T-helper 2 cell (primary cell): ENCODE data around the gene PVALEF.

Experiments used
- DNase-seq, 5 experiments: peaks; one replicate each; pipeline versions ENCODE4 v3.0.0 to v3.0.0-alpha.2; 2012 to 2022

The PVALEF gene

GRCh38 chr17:81184555-81184954, 19.2 kb downstream of the PVALEF start:
- DNase-seq: no peak

- DNase-seq: no peak
Measured at GRCh38 chr17:81186203-81186602, 20.9 kb downstream of the PVALEF start.

- no peak for DNase-seq
Measured at GRCh38 chr17:81187120-81187519, 21.8 kb downstream of the PVALEF start.

DNA sequence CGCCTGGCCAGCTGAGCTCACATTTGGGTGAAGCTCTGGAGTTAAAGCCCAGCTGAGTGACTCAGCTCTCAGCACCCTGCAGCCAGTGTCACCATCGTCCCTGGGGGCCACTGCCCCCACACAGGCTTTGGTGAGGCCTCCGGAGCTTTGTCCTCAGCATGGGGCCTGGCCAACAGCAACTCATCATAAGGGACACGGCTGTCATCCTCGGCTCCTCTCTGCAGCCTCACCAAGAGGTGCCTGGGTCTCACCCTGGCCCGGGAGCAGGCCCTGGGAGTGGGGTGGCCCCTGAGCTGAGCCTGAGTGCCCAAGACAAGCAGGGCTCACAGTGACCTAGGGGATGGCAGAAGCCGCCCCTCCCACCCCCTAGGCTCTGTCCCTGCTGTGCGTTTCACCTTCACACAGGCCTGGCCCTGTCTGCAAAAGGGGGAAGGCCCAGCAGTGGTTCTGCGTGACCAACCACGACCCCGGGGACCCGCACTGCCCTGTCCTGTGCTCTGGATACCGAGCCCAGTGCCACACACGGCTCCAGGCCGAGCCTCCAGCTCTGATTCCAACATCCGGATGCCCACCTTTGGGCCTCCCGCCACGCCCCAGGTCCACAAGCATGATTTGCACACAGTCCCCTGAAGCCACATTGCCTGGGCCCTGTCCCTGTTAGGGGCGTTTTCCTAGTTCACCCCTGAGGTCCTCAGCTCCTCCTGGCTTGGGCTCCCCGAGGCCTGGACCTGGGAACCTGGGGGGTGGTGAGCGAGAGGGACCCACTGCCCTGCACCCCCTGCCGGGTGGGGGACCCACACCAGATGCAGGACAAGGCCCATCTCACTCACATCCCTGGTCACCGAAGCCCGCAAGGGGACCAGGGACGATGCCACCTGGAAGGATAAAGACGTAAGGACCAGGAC, 22.5 kb downstream of the PVALEF start:
- DNase-seq: no peak

DNA sequence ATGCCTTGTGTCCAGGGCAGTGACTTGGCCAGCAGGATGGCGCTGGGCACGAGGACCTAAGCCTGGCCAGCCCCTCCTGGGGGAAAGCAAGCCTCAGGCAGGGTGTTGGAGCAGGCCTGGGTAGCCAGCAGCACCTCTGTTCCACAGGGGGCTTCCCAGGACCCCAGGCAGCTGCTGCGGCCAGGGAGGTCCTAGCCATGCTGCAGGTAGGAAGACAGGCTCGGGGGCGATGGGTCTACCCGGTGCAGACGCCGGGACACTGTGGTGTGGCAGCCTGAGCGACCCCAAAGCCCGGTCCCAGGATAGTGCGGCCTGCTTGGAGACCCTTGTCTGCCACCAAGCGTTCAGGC, 23.2 kb downstream of the PVALEF start:
- no peak for DNase-seq

- DNase-seq: no peak
Measured at GRCh38 chr17:81189016-81189415, 23.7 kb downstream of the PVALEF start.

- DNase-seq: no peak
Measured at GRCh38 chr17:81189670-81190530, 24.6 kb downstream of the PVALEF start.

GRCh38 chr17:81190591-81190990, 25.3 kb downstream of the PVALEF start:
- no peak for DNase-seq

GRCh38 chr17:81191116-81191515, 25.8 kb downstream of the PVALEF start:
- DNase-seq: no peak

- no peak for DNase-seq
Measured at GRCh38 chr17:81191646-81192045, 26.3 kb downstream of the PVALEF start.

DNA sequence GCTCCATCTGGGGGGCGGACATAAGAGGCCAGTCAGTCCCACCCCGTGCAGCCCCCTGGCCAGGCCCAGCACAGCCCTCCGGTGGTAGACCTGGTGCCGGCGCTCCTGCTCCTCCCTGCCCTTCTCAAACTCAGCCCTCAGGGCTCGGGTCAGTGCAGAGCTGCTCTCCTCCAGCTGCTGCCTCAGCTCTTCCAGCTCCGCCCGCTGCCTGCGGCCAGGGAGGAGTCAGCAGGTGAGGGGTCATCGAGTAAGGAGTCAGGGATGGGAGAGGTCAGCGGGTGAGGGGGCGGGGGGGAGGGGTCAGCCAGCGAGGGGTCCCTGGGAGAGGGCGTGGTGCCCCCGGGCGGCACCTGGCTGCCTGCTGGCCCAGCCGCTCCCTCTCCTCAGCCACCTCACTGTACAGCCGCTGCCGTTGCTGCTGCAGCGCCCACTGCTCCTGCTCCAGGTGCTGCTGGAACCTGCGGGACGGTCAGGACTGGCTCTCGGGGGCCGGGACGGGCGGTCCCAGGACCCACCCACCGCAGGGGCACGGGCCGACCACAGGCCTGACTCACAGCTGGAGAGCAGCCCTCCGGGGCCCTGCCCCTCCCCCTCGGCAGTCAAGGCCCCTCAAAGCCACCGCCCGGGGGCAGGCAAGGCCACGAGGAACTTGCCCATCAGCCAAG, 27.2 kb downstream of the PVALEF start:
- no peak for DNase-seq

- no peak for DNase-seq
Measured at GRCh38 chr17:81193051-81193410, 27.7 kb downstream of the PVALEF start.

- no peak for DNase-seq
Measured at GRCh38 chr17:81193470-81194224, 28.3 kb downstream of the PVALEF start.

DNA sequence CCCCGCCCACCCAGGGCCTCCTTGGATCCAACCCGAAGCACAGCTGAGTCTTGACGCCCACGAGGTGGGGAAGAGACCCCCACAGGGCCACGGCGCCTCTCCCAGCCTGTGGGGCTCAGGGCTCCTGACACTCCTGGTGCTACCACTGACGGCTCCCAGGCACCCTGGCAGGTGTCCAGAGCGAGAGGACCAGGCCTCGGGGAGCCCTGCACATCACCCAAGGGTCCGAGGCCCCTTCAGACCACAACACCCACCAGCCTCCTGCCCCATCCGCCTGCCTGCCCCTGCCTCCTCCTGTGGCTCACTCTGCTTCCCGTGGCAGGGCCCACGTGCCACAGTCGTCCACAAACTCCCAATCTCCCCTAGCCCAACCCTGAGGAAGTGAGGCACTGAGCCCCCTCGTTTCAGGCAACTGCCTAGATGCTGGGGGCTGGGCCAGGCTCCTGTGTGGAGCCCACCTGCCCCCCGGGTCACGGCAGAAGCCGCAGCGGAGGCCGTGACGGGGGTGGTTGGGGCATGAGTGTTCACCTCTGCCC, 29.0 kb downstream of the PVALEF start:
- DNase-seq: no peak

DNA sequence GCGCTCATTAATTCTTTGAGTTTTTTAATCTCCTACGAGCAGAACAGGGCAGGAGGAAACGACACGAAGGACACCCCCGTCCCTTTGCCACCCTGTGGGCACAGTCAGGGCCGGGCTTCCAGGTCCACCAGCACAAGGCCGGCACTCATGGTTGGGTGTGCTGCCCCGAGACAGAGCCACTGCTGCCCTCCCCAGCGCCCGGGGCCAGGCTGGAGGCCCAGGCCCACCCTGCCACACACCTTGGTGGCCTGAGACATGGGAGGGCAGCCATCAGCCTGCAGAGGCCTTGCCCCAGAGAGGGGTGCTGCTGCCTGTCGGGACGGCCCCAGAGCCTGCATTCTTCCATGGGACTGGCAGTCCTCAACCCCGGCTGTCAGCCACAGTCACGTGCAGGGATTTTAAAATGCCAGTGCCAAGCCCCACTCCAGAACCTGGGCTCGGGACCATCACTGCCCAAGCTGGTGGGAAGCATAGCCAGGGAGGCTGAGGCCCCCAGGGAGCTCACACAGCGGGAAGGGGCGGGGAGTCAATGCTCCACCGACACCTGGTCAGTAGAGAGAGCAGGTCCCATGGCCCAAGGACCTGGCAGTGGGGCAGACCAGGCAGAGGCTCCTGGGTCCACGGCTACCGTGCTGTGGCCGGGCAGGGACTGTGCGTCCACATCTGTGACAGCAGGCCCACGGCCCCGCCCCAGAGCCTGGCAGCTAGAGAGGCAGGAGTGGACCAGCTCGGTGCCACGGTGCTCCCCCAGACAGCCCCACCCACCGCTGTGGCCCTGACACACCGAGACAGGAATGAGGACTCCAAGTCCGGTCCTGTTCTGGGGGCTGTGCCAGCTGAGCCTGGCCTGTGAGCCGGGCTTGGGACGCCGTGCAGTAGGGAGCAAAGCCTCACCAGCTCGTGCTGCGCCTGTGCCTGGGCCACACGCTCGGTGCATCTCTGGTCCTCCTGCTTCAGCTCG, 29.9 kb downstream of the PVALEF start:
- DNase-seq: no peak

GRCh38 chr17:81195941-81196495, 30.7 kb downstream of the PVALEF start:
- DNase-seq: no peak

- DNase-seq: no peak
Measured at GRCh38 chr17:81196505-81197408, 31.4 kb downstream of the PVALEF start.

DNA sequence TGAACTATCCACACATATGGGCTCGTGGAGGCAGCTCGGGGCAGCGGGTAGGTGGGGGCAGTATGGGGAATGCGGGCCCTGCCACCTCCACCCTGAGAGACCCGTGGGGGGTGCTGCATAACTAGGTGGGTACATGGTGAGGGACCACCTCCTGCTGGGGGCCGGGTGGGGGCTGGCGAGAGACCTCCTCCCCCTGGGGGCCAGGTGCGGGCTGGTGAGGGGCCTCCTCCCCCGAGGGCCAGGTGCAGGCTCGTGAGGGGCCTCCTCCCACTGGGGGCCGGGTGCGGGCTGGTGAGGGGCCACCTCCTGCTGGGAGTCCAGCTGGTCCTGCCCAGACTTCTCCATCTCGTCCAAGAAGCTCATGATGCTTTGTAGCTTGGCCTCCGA, 32.1 kb downstream of the PVALEF start:
- no peak for DNase-seq

DNA sequence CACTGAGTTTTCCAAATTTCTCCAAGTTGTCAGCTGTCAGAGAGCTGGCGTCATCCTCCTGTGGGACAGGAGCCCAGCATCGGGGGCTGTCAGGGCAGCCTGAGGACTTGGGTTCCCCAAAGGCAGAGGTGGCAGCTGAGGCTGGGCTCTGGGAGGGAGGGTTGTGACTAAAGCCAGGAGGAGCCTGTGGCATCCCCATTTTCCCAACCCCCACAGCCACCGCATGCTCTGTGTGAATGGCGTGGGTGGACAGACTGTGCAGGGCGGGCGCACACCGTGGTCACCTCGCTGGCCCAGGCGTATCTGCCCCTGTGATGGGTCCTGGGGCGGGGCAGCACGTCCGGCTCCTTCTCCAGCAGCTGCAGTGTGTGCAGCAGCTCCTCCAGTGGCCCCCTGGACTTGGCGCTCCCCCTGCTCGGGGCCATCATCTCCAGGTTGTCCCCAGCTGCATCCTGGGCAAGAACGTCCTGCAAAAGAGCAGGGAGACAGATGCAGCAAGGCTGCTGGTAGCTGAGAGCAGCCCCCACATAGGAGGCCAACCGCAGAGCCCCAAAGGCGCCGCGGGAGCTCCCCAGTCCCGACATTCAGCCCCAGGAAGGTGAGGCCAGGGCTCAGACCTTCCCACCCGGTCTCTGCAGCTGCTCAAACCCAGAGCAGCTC, 32.7 kb downstream of the PVALEF start:
- no peak for DNase-seq
